Upper lobe of left lung (tissue), 6 donors: ENCODE measurements around the gene MARK1. TPM values are rescaled to one million over a fixed set of nuclear protein-coding genes. Genes with fewer than 3 reads are reported as not detected.

ENCODE experiments used
- ATAC-seq, 2 donors: fragments of 200-7000 bp; cut with Tn5 transposase; one replicate each; pipeline ENCODE4 v1.9.1; 2022; ENCODE audit warnings: mild to moderate bottlenecking in 2 of 2, moderate library complexity in 2 of 2; ENCODE audit not compliant: low FRiP score in 2 of 2
- DNase-seq, 2 donors: peaks; one replicate each; pipeline ENCODE4 v3.0.0-alpha.2; 2019 to 2020
- H3K27ac ChIP-seq, 4 donors: fragments of 200-600 bp; sonication (generic); one replicate each; pipeline ENCODE4 v1.5.1; 2016 to 2019
- H3K27me3 ChIP-seq, 4 donors: fragments of 200-600 bp; sonication (generic); one replicate each; pipeline ENCODE4 v1.5.1; 2017 to 2019
- H3K36me3 ChIP-seq, 4 donors: fragments of 200-600 bp; sonication (generic); one replicate each; pipeline ENCODE4 v1.5.1; 2016 to 2019
- H3K4me1 ChIP-seq, 4 donors: fragments of 200-600 bp; sonication (generic); one replicate each; pipeline ENCODE4 v1.5.1; 2018 to 2019
- H3K4me3 ChIP-seq, 4 donors: fragments of 200-600 bp; sonication (generic); one replicate each; pipeline ENCODE4 v1.5.1; 2017 to 2019; ENCODE audit warnings: mild to moderate bottlenecking in 2 of 4, moderate library complexity in 1 of 4
- H3K9me3 ChIP-seq, 4 donors: fragments of 200-600 bp; sonication (generic); one replicate each; pipeline ENCODE4 v1.5.1; 2018 to 2019
- EP300 ChIP-seq, 4 donors: sonication (generic); formaldehyde crosslinking; IDR thresholded peaks; one replicate each; pipeline ENCODE4 v1.5.1; 2017; ENCODE audit warnings: antibody characterized with exemption in 4 of 4, control low read depth in 2 of 4
- POLR2A ChIP-seq, 4 donors: fragments of 450-650 bp; IDR thresholded peaks; one replicate each; pipeline ENCODE4 v1.5.1; 2016 to 2017; ENCODE audit warnings: antibody characterized with exemption in 4 of 4, mild to moderate bottlenecking in 2 of 4
- POLR2AphosphoS5 ChIP-seq, 2 donors: sonication (generic); formaldehyde crosslinking; IDR thresholded peaks; one replicate each; pipeline ENCODE4 v1.5.1; 2017; ENCODE audit warnings: antibody characterized with exemption in 2 of 2
- WGBS, 2 donors: methylation state at CpG; one replicate each; pipeline ENCODE4 v1.1.5; 2017 to 2018; 5-methylcytosine and 5-hydroxymethylcytosine counted together
- total RNA-seq, 6 donors: library from RNA; depleted of rRNA in 4 of 6; stranded (reverse); fragments of >200 nt in 4 of 6; gene quantifications; one replicate each; pipeline versions ENCODE4 v1.1.0 to v1.2.1, GENCODE V29; 2016 to 2021
- TF ChIP-seq, protein P1 (sequence below), 6 experiments: fragments of 450-650 bp in 4 of 6; fragments of 200-600 bp in 2 of 6; sonication (generic) in 2 of 6; IDR thresholded peaks; one replicate each; pipeline ENCODE4 v1.5.1; 2016 to 2019; ENCODE audit warnings: antibody characterized with exemption in 6 of 6
- donor health status: DM: no; HTN: no; CAD: no; lungs with moderate emphysema.
- donor health status: DM: no; HTN: yes; CAD: no; lungs with severe emphysema.

Gene MARK1
- total RNA-seq, 6 donors from 2014 or later, result 1.0 to 3.6 (median 1.8) TPM

- no peak overlapping the region for H3K27ac ChIP-seq
- no peaks in the 10 kb centered on the region for H3K27me3 ChIP-seq
- no peak for DNase-seq
- no peak for TF ChIP-seq POLR2A (IDR thresholded peaks at IDR 0.05)
- TF ChIP-seq POLR2AphosphoS5 (IDR thresholded peaks at IDR 0.05), result no peak
- TF ChIP-seq, protein P1, sequence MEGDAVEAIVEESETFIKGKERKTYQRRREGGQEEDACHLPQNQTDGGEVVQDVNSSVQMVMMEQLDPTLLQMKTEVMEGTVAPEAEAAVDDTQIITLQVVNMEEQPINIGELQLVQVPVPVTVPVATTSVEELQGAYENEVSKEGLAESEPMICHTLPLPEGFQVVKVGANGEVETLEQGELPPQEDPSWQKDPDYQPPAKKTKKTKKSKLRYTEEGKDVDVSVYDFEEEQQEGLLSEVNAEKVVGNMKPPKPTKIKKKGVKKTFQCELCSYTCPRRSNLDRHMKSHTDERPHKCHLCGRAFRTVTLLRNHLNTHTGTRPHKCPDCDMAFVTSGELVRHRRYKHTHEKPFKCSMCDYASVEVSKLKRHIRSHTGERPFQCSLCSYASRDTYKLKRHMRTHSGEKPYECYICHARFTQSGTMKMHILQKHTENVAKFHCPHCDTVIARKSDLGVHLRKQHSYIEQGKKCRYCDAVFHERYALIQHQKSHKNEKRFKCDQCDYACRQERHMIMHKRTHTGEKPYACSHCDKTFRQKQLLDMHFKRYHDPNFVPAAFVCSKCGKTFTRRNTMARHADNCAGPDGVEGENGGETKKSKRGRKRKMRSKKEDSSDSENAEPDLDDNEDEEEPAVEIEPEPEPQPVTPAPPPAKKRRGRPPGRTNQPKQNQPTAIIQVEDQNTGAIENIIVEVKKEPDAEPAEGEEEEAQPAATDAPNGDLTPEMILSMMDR (IDR thresholded peaks at IDR 0.05), result no peak
- no peak for TF ChIP-seq EP300 (IDR thresholded peaks at IDR 0.05)
- H3K9me3 ChIP-seq, result no peaks in the 10 kb centered on the region
- H3K36me3 ChIP-seq, result no peaks in the 10 kb centered on the region
- ATAC-seq, result no peak
- H3K4me3 ChIP-seq, result no peak overlapping the region
- 88 to 100% methylated on average over 1 of the region's 1 CpG for WGBS, 2 donors
- H3K4me1 ChIP-seq, result no peaks in the 10 kb centered on the region
Observed at GRCh38 chr1:220637759-220638158, 109.8 kb downstream of the MARK1 start.

GRCh38 chr1:220642285-220642684 lies 114.3 kb downstream of the MARK1 start:
- DNase-seq (no peak), ATAC-seq (no peak)
- Histone ChIP-seq H3K4me1 (no peaks in the 10 kb centered on the region), H3K4me3 (no peak overlapping the region), H3K36me3 (no peaks in the 10 kb centered on the region), H3K9me3 (no peaks in the 10 kb centered on the region), H3K27ac (no peak overlapping the region), H3K27me3 (no peaks in the 10 kb centered on the region)
- TF ChIP-seq EP300 (IDR thresholded peaks at IDR 0.05) (no peak), POLR2A (IDR thresholded peaks at IDR 0.05) (no peak), POLR2AphosphoS5 (IDR thresholded peaks at IDR 0.05) (no peak)
- TF ChIP-seq, protein P1 (IDR thresholded peaks at IDR 0.05), result no peak
- 67 to 78% methylated on average over 1 to 4 of the region's 4 CpGs for WGBS, 2 donors

GRCh38 chr1:220652995-220653394 lies 125.1 kb downstream of the MARK1 start:
- no peaks in the 10 kb centered on the region for H3K27me3 ChIP-seq
- DNase-seq (no peak), ATAC-seq (no peak)
- 95 to 96% methylated on average over 13 of the region's 13 CpGs for WGBS, 2 donors
- no peaks in the 10 kb centered on the region for H3K36me3 ChIP-seq
- H3K9me3 ChIP-seq, result no peaks in the 10 kb centered on the region
- TF ChIP-seq EP300 (IDR thresholded peaks at IDR 0.05) (no peak), POLR2AphosphoS5 (IDR thresholded peaks at IDR 0.05) (no peak), POLR2A (IDR thresholded peaks at IDR 0.05) (no peak)
- TF ChIP-seq, protein P1 (IDR thresholded peaks at IDR 0.05), result no peak
- H3K4me1 ChIP-seq, result no peaks in the 10 kb centered on the region
- H3K27ac ChIP-seq, result no peak overlapping the region
- H3K4me3 ChIP-seq, result no peak overlapping the region

DNA sequence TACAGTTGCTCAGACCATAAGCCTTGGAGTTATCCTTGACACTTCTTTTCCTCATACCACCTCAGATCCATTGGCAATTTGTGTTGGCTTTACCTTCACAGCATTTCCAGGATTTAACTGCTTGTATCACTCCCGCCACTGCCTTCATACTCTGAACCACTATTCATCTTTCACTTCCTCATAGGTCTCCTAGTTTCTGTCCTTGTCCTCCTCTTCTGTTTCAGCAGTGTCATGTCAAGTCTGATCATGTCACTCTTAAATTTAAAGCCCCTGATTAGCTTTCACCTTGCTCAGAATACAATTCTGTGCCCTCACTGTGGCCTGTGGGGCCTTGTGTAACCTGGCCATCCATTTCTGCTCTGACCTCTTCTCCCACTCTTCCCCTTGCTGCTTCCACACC lies 127.6 kb downstream of the MARK1 start:
- DNase-seq (no peak), ATAC-seq (no peak)
- Histone ChIP-seq H3K36me3 (no peaks in the 10 kb centered on the region), H3K9me3 (no peaks in the 10 kb centered on the region), H3K4me1 (no peaks in the 10 kb centered on the region), H3K27ac (no peak overlapping the region), H3K4me3 (no peak overlapping the region), H3K27me3 (no peaks in the 10 kb centered on the region)
- TF ChIP-seq POLR2A (IDR thresholded peaks at IDR 0.05), result no peak
- no peak for TF ChIP-seq POLR2AphosphoS5 (IDR thresholded peaks at IDR 0.05)
- TF ChIP-seq EP300 (IDR thresholded peaks at IDR 0.05), result no peak
- TF ChIP-seq, protein P1 (IDR thresholded peaks at IDR 0.05), result no peak
- 83% methylated on average over 1 of the region's 1 CpG for WGBS, 2 donors

DNA sequence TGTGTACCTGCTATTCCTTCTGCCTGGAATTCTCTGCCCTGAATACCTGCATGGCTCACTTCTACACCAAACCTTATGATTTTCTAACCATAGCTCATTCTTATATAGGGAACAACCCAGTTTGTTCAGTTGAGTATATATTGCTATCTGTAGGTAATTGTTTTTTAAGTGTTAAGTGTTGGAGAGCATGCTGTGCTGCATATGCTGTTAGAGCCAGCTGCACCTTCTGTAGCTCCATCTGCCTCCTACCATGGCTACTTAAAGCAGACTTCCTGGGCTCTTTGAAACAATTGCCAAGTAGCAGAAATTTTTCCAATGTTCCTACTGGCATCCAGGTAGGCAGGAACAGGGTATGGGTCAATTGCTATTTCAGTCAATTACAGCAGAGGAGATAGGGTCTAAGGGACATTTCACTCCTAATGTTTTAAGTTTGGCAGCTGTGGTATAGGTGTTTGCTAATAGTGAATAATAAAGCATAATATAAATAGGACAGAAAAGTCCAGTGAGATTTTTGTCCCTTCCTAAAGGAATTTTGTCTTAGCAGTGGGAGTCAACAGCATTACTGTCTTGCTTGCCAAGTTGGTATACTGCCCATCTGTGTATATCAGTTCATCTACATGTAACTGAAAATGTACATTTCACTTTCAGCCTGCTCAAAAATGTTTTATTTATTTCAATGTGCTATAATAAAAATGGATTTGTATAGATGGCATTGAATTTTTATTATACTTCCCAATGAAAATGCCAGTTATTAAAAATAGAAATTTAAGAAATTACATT lies 128.2 kb downstream of the MARK1 start:
- no peaks in the 10 kb centered on the region for H3K9me3 ChIP-seq
- no peak for TF ChIP-seq EP300 (IDR thresholded peaks at IDR 0.05)
- no peak for TF ChIP-seq POLR2AphosphoS5 (IDR thresholded peaks at IDR 0.05)
- TF ChIP-seq POLR2A (IDR thresholded peaks at IDR 0.05), result no peak
- TF ChIP-seq, protein P1 (IDR thresholded peaks at IDR 0.05), result no peak
- DNase-seq (no peak), ATAC-seq (no peak)
- H3K4me1 ChIP-seq, result no peaks in the 10 kb centered on the region
- H3K27me3 ChIP-seq, result no peaks in the 10 kb centered on the region
- H3K36me3 ChIP-seq, result no peaks in the 10 kb centered on the region
- H3K4me3 ChIP-seq, result no peak overlapping the region
- no peak overlapping the region for H3K27ac ChIP-seq
